H1 (cell line): ENCODE measurements around the gene TMBIM6. TPM values are rescaled to one million over a fixed set of nuclear protein-coding genes. Genes with fewer than 3 reads are reported as not detected.

ENCODE experiments used
- CTCF ChIA-PET: fragments of 300-600 bp; sonication (Branson Sonifier 250); formaldehyde crosslinking; loops from one replicate; lab custom pipeline; 2021; ENCODE audit not compliant: partially characterized antibody; lab: Charles Lee
- POLR2A ChIA-PET: fragments of 300-600 bp; sonication (Branson Sonifier 250); formaldehyde crosslinking; loops from one replicate; lab custom pipeline; 2021; ENCODE audit warnings: inconsistent platforms; ENCODE audit not compliant: partially characterized antibody; lab: Charles Lee
- DNase-seq, 2 experiments: peaks; one replicate each; pipeline versions ENCODE4 v3.0.0 to v3.0.0-alpha.2; 2010 to 2022; ENCODE audit warnings: low spot score in 2 of 2, low read depth in 1 of 2, mixed read lengths in 1 of 2
- FAIRE-seq: peaks from 2 replicates; lab custom pipeline; 2011; peaks lifted over from hg19 to GRCh38; lab: Jason Lieb, UNC
- H2AFZ ChIP-seq: 2 replicates; pipeline ENCODE4 v1.8.1; 2012; ENCODE audit warnings: low read length, inconsistent platforms
- H2AK5ac ChIP-seq: 2 replicates; pipeline ENCODE4 v1.6.1; 2013; ENCODE audit warnings: low read depth, low read length
- H2BK120ac ChIP-seq: replicated peaks from 2 replicates; pipeline ENCODE3; 2013; ENCODE audit warnings: low read depth, low read length, inconsistent platforms
- H2BK12ac ChIP-seq: 2 replicates; pipeline ENCODE4 v1.6.1; 2013; ENCODE audit warnings: low read depth, low read length
- H2BK15ac ChIP-seq: 2 replicates; pipeline ENCODE4 v1.6.1; 2013; ENCODE audit warnings: low read length
- H2BK20ac ChIP-seq: 2 replicates; pipeline ENCODE4 v1.6.1; 2013; ENCODE audit warnings: low read length
- H2BK5ac ChIP-seq: 2 replicates; pipeline ENCODE4 v1.6.1; 2013; ENCODE audit warnings: low read depth, low read length
- H3K14ac ChIP-seq: 2 replicates; pipeline ENCODE4 v1.6.1; 2013; ENCODE audit warnings: inconsistent platforms; ENCODE audit not compliant: insufficient read length
- H3K18ac ChIP-seq: 2 replicates; pipeline ENCODE4 v1.6.1; 2013; ENCODE audit warnings: low read length; ENCODE audit errors: extremely low read depth
- H3K23ac ChIP-seq: 2 replicates; pipeline ENCODE4 v1.6.1; 2013; ENCODE audit warnings: inconsistent platforms; ENCODE audit not compliant: insufficient read length
- H3K23me2 ChIP-seq: 2 replicates; pipeline ENCODE4 v1.6.1; 2013; ENCODE audit warnings: low read depth, low read length
- H3K27ac ChIP-seq: 2 replicates; pipeline ENCODE4 v1.6.1; 2011; ENCODE audit warnings: low read depth, low read length, inconsistent platforms
- H3K27me3 ChIP-seq, 4 experiments: replicated peaks in 1 of 4; 1 replicate in 1 of 4; 2 replicates in 3 of 4; pipeline versions ENCODE4 v1.6.1 to v1.8.1; 2011 to 2013; ENCODE audit warnings: low read length in 3 of 4, mild to moderate bottlenecking in 3 of 4, inconsistent platforms in 2 of 4, mixed read lengths in 2 of 4, moderate library complexity in 1 of 4; ENCODE audit not compliant: control insufficient read depth in 3 of 4, insufficient read depth in 3 of 4; ENCODE audit errors: extremely low read depth in 1 of 4
- H3K36me3 ChIP-seq, 4 experiments: 2 replicates each; pipeline versions ENCODE4 v1.6.1 to v1.8.1; 2011 to 2013; ENCODE audit warnings: mild to moderate bottlenecking in 4 of 4, low read length in 3 of 4, moderate library complexity in 2 of 4, control low read depth in 1 of 4, inconsistent platforms in 1 of 4; ENCODE audit not compliant: insufficient read depth in 4 of 4, control insufficient read depth in 2 of 4
- H3K4ac ChIP-seq: replicated peaks from 2 replicates; pipeline ENCODE3; 2013; ENCODE audit warnings: low read length, low read depth, mixed read lengths, inconsistent platforms; ENCODE audit not compliant: insufficient read length
- H3K4me1 ChIP-seq, 4 experiments: replicated peaks in 1 of 4; 1 replicate in 1 of 4; 2 replicates in 3 of 4; pipeline versions ENCODE4 v1.6.1 to v1.8.1; 2011 to 2013; ENCODE audit warnings: low read length in 3 of 4, inconsistent platforms in 2 of 4, mixed read lengths in 1 of 4; ENCODE audit not compliant: insufficient read depth in 4 of 4, control insufficient read depth in 3 of 4
- H3K4me2 ChIP-seq, 2 experiments: 2 replicates each; pipeline versions ENCODE4 v1.6.1 to v1.8.1; 2011 to 2013; ENCODE audit warnings: low read depth in 2 of 2, low read length in 2 of 2, control low read depth in 1 of 2, inconsistent platforms in 1 of 2, mild to moderate bottlenecking in 1 of 2; ENCODE audit not compliant: insufficient read depth in 1 of 2
- H3K4me3 ChIP-seq, 4 experiments: fragments of 200-600, 300-600 bp in 1 of 4; sonication (generic), shearing (Covaris generic), sonication (Bioruptor Twin) in 1 of 4; 2 replicates each; pipeline versions ENCODE4 v1.5.1 to v1.8.1; 2011 to 2016; ENCODE audit warnings: low read length in 4 of 4, low read depth in 3 of 4, control low read depth in 2 of 4, inconsistent platforms in 2 of 4, mild to moderate bottlenecking in 2 of 4, mixed read lengths in 1 of 4, moderate library complexity in 1 of 4; ENCODE audit not compliant: insufficient read depth in 2 of 4; ENCODE audit errors: extremely low read depth in 1 of 4
- H3K56ac ChIP-seq: replicated peaks from 2 replicates; pipeline ENCODE3; 2013; ENCODE audit warnings: low read depth, mild to moderate bottlenecking, mixed read lengths, low read length, inconsistent platforms; ENCODE audit not compliant: insufficient read length
- H3K79me1 ChIP-seq: 2 replicates; pipeline ENCODE4 v1.6.1; 2013; ENCODE audit warnings: low read depth, low read length, control low read depth
- H3K79me2 ChIP-seq, 2 experiments: 2 replicates each; pipeline versions ENCODE4 v1.6.1 to v1.8.1; 2012 to 2013; ENCODE audit warnings: low read length in 2 of 2, mild to moderate bottlenecking in 2 of 2, inconsistent platforms in 1 of 2; ENCODE audit not compliant: insufficient read depth in 2 of 2, control insufficient read depth in 1 of 2
- H3K9ac ChIP-seq, 4 experiments: replicated peaks in 1 of 4; 1 replicate in 1 of 4; 2 replicates in 3 of 4; pipeline versions ENCODE4 v1.6.1 to v1.8.1; 2011 to 2013; ENCODE audit warnings: low read depth in 3 of 4, low read length in 3 of 4, control low read depth in 2 of 4, mild to moderate bottlenecking in 2 of 4, moderate library complexity in 2 of 4, inconsistent platforms in 1 of 4; ENCODE audit errors: extremely low read depth in 1 of 4
- H3K9me3 ChIP-seq, 2 experiments: 2 replicates each; pipeline versions ENCODE4 v1.6.1 to v1.8.1; 2012 to 2013; ENCODE audit warnings: mild to moderate bottlenecking in 2 of 2, moderate library complexity in 2 of 2, control low read depth in 1 of 2, inconsistent platforms in 1 of 2, low read depth in 1 of 2, low read length in 1 of 2, mixed read lengths in 1 of 2; ENCODE audit not compliant: insufficient read depth in 2 of 2
- H4K20me1 ChIP-seq, 2 experiments: replicated peaks in 1 of 2; 2 replicates each; pipeline versions ENCODE3 to v1.8.1; 2011 to 2013; ENCODE audit warnings: inconsistent platforms in 2 of 2, low read length in 2 of 2, mild to moderate bottlenecking in 1 of 2; ENCODE audit not compliant: insufficient read depth in 2 of 2, control insufficient read depth in 1 of 2
- H4K5ac ChIP-seq: 2 replicates; pipeline ENCODE4 v1.6.1; 2013; ENCODE audit warnings: low read length, low read depth, mixed read lengths, inconsistent platforms; ENCODE audit not compliant: insufficient read length
- H4K8ac ChIP-seq: 2 replicates; pipeline ENCODE4 v1.8.0; 2013; ENCODE audit warnings: mild to moderate bottlenecking, moderate library complexity, low read length, inconsistent platforms; ENCODE audit not compliant: insufficient read depth; ENCODE audit errors: extremely low read depth
- H4K91ac ChIP-seq: replicated peaks from 2 replicates; pipeline ENCODE3; 2013; ENCODE audit warnings: low read length, mixed read lengths, inconsistent platforms; ENCODE audit not compliant: insufficient read length
- CEBPB ChIP-seq: IDR thresholded peaks from 2 replicates; pipeline ENCODE4 v1.6.1; 2012; ENCODE audit warnings: low read depth, low read length
- EZH2 ChIP-seq: fragments of 200-600 bp; sonication (generic); IDR thresholded peaks from 2 replicates; pipeline ENCODE4 v1.7.1; 2012; ENCODE audit warnings: low read depth, mild to moderate bottlenecking, moderate library complexity, low read length, inconsistent platforms; ENCODE audit not compliant: severe bottlenecking
- WGBS, 2 experiments: shearing (Covaris generic) in 1 of 2; methylation state at CpG; one replicate each; pipeline versions ENCODE4 v1.1.6 to v1.1.7; 2013 to 2015; ENCODE audit warnings: low lambda C conversion rate in 2 of 2, mixed read lengths in 2 of 2, inconsistent platforms in 1 of 2, low coverage in 1 of 2, missing lambda C conversion rate in 1 of 2; ENCODE audit not compliant: insufficient replicate concordance in 2 of 2, insufficient coverage in 1 of 2, insufficient read length in 1 of 2; ENCODE audit errors: extremely low coverage in 1 of 2, missing lambda C conversion rate in 1 of 2; 5-methylcytosine and 5-hydroxymethylcytosine counted together
- polyA plus RNA-seq, 7 experiments: library from polyadenylated mRNA; depleted of rRNA in 3 of 7; stranded (reverse) in 5 of 7; unstranded in 2 of 7; fragments of >200 nt in 5 of 7; fragments of 200-250 nt in 2 of 7; gene quantifications; 1 replicate in 5 of 7; 2 replicates in 1 of 7; 4 replicates in 1 of 7; pipeline versions ENCODE4 v1.2.1 to v1.2.3, GENCODE V29; 2011 to 2013; ENCODE audit warnings: missing spikeins in 2 of 7, mixed read lengths in 2 of 7
- total RNA-seq: library from RNA; stranded (reverse); fragmentation: NEBNext Ultra II Directional; extraction: Animal tissue kit (Norgen Biotek cat#: 25700); gene quantifications from 2 replicates; pipeline ENCODE4 v1.2.1, GENCODE V29; 2021

Gene TMBIM6
- total and polyA plus RNA-seq, 2 of the 8 experiments (the other 6 are each of a cell fraction or from before 2014, with no cell fraction given), result 423 to 556 TPM

DNA sequence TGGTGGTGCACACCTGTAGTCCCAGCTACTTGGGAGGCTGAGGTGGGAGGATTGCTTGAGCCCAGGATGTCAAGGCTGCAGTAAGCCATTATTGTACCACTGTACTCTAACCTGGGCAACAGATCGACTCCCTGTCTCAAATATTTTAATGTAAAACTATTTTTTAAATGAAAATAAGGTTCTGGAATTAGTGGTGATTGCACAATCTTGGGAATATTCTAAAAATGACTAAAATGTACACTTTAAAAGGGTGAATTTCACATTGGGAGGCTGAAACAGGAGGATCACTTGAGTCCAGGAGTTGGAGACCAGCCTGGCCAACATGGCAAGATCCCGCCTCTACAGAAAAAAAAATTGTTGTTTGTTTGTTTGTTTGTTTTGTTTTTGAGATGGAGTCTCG, 12.9 kb upstream of the TMBIM6 start:
- TF ChIP-seq CEBPB (peak; percentile 10; the same call in 1 of the 2 replicates), EZH2 (no peak)
- Histone ChIP-seq H3K9ac (no peak overlapping the region), H2BK120ac (no peak overlapping the region), H4K20me1 (no peaks in the 10 kb centered on the region), H3K9me3 (no peaks in the 10 kb centered on the region), H4K91ac (no peak overlapping the region), H3K36me3 (no peaks in the 10 kb centered on the region), H3K27ac (no peak overlapping the region), H3K4me3 (no peak overlapping the region), H3K4ac (no peak overlapping the region), H3K79me1 (no peaks in the 10 kb centered on the region), H2AK5ac (no peak overlapping the region), H2BK20ac (no peak overlapping the region), H3K4me1 (no peaks in the 10 kb centered on the region), H2BK12ac (no peak overlapping the region), H4K5ac (no peak overlapping the region), H3K18ac (no peak overlapping the region), H3K4me2 (no peak overlapping the region), H3K14ac (no peak overlapping the region), H4K8ac (no peak overlapping the region), H3K23me2 (no peaks in the 10 kb centered on the region), H2BK15ac (no peak overlapping the region), H2BK5ac (no peak overlapping the region), H2AFZ (no peak overlapping the region), H3K23ac (no peak overlapping the region), H3K56ac (no peak overlapping the region), H3K79me2 (no peaks in the 10 kb centered on the region), H3K27me3 (no peaks in the 10 kb centered on the region)
- no peak for FAIRE-seq
- 94% methylated on average over 3 of the region's 3 CpGs; no CpG with 5 or more reads in 1 of the 2 experiments for WGBS, 2 experiments
- no peak for DNase-seq
- CTCF ChIA-PET, result no interaction called here
- POLR2A ChIA-PET, result interaction anchor here (0.7 kb wide), 1 partner anchor 13 kb away, joined by 4 read pairs; the partner anchor contains the start of gene TMBIM6
